ENCODE results near the gene FCAR. TPM values are rescaled to one million over a fixed set of nuclear protein-coding genes. Genes with fewer than 3 reads are reported as not detected.
"Not testable (repeated sequence)": the region's sequence is repeated elsewhere in the genome, so short reads cannot be mapped to it uniquely, and the experiment has no call there.

FCAR gene
- total RNA-seq, 1 donor from 2014 or later = not detected

DNA sequence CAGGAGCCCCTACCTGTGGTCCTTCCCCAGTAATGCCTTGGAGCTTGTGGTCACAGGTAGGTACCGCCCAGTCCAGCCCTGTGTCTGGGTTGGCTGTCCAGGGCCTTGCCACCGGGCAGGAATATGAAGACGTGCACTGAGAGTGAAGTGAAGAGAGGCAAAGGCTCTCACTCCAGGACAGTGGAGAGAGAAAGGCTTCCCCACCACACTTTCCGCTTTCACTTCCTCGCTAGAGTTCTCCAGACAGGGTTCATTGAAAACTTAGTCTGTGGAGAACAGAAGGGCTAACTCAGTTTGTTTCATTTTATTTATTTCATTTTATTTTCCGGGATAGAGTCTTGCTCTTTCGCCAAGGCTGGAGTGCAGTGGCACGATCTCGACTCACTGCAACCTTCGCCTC lies 14.2 kb downstream of the FCAR start:
- TF ChIP-seq, protein P1, sequence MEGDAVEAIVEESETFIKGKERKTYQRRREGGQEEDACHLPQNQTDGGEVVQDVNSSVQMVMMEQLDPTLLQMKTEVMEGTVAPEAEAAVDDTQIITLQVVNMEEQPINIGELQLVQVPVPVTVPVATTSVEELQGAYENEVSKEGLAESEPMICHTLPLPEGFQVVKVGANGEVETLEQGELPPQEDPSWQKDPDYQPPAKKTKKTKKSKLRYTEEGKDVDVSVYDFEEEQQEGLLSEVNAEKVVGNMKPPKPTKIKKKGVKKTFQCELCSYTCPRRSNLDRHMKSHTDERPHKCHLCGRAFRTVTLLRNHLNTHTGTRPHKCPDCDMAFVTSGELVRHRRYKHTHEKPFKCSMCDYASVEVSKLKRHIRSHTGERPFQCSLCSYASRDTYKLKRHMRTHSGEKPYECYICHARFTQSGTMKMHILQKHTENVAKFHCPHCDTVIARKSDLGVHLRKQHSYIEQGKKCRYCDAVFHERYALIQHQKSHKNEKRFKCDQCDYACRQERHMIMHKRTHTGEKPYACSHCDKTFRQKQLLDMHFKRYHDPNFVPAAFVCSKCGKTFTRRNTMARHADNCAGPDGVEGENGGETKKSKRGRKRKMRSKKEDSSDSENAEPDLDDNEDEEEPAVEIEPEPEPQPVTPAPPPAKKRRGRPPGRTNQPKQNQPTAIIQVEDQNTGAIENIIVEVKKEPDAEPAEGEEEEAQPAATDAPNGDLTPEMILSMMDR (IDR thresholded peaks at IDR 0.05) = no peak
- H3K27me3 Mint-ChIP-seq (ENCODE audit: unreplicated experiment) = no peaks in the 10 kb centered on the region
- no peak for DNase-seq (ENCODE audit: extremely low spot score, unreplicated experiment)

DNA sequence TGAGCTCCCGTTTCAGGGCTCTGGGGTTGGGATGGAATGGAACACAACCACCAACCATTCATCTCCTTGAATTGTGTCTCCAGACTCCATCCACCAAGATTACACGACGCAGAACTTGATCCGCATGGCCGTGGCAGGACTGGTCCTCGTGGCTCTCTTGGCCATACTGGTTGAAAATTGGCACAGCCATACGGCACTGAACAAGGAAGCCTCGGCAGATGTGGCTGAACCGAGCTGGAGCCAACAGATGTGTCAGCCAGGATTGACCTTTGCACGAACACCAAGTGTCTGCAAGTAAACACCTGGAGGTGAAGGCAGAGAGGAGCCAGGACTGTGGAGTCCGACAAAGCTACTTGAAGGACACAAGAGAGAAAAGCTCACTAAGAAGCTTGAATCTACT lies 15.5 kb downstream of the FCAR start:
- TF ChIP-seq, protein P1 (IDR thresholded peaks at IDR 0.05) = no peak
- Mint-ChIP-seq H3K27ac (ENCODE audit: unreplicated experiment) (no peak overlapping the region), H3K27me3 (ENCODE audit: unreplicated experiment) (no peaks in the 10 kb centered on the region), H3K4me3 (ENCODE audit: unreplicated experiment) (no peak overlapping the region), H3K36me3 (ENCODE audit: unreplicated experiment) (no peaks in the 10 kb centered on the region), H3K9me3 (ENCODE audit: unreplicated experiment) (peaks cover 19% of the 10 kb centered on the region), H3K4me1 (ENCODE audit: unreplicated experiment) (no peaks in the 10 kb centered on the region)
- DNase-seq (ENCODE audit: extremely low spot score, unreplicated experiment) = no peak

More for the DNA sequence above, 14.2 kb downstream of the FCAR start:
- Mint-ChIP-seq H3K4me1 (ENCODE audit: unreplicated experiment) (no peaks in the 10 kb centered on the region), H3K4me3 (ENCODE audit: unreplicated experiment) (no peak overlapping the region), H3K9me3 (ENCODE audit: unreplicated experiment) (peaks cover 16% of the 10 kb centered on the region), H3K27ac (ENCODE audit: unreplicated experiment) (no peak overlapping the region), H3K36me3 (ENCODE audit: unreplicated experiment) (no peaks in the 10 kb centered on the region)

DNA sequence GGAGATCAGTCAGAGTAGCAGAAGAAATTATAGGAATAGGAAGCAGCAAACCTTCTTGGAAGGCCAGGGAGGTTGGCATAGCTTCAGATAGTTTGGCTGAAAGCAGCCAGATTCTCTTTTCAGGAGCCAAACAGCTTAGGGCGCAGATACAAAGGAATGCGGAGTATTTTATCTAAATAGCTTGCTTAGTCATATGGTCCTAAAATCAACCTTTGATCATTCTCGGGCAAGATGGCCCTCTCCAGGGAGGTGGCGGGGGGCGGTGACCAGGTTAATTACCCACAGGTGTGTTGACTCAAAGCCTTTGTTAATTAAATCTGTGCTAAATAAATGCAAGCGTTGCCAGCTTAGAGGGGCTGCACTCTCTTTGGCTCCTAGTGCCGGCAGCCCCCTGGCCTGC lies 19.4 kb downstream of the FCAR start:
- no peak for DNase-seq (ENCODE audit: extremely low spot score, unreplicated experiment)
- H3K27me3 Mint-ChIP-seq (ENCODE audit: unreplicated experiment) = no peaks in the 10 kb centered on the region
- H3K36me3 Mint-ChIP-seq (ENCODE audit: unreplicated experiment) = no peaks in the 10 kb centered on the region
- H3K9me3 Mint-ChIP-seq (ENCODE audit: unreplicated experiment) = peaks cover 28% of the 10 kb centered on the region
- TF ChIP-seq, protein P1 (IDR thresholded peaks at IDR 0.05) = no peak
- H3K27ac Mint-ChIP-seq (ENCODE audit: unreplicated experiment) = no peak overlapping the region
- no peak overlapping the region for H3K4me3 Mint-ChIP-seq (ENCODE audit: unreplicated experiment)
- H3K4me1 Mint-ChIP-seq (ENCODE audit: unreplicated experiment) = no peaks in the 10 kb centered on the region

DNA sequence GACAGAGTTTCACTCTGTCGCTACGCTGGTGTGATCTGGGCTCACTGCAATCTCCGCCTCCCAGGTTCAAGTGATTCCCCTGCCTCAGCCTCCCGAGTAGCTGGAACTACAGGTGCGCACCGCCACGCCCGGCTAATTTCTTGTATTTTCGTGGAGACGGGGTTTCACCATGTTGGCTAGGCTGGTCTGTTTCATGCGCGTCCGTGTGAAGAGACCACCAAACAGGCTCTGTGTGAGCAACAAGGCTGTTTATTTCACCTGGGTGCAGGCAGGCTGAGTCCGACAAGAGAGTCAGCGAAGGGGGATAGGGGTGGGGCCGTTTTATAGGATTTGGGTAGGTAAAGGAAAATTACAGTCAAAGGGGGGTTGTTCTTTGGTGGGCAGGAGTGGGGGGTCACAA lies 20.1 kb downstream of the FCAR start:
- H3K4me3 Mint-ChIP-seq (ENCODE audit: unreplicated experiment); H3K36me3 Mint-ChIP-seq (ENCODE audit: unreplicated experiment); H3K27me3 Mint-ChIP-seq (ENCODE audit: unreplicated experiment); H3K4me1 Mint-ChIP-seq (ENCODE audit: unreplicated experiment); H3K27ac Mint-ChIP-seq (ENCODE audit: unreplicated experiment); DNase-seq (ENCODE audit: extremely low spot score, unreplicated experiment): not testable (repeated sequence)
- peaks cover 33% of the 10 kb centered on the region for H3K9me3 Mint-ChIP-seq (ENCODE audit: unreplicated experiment)

DNA sequence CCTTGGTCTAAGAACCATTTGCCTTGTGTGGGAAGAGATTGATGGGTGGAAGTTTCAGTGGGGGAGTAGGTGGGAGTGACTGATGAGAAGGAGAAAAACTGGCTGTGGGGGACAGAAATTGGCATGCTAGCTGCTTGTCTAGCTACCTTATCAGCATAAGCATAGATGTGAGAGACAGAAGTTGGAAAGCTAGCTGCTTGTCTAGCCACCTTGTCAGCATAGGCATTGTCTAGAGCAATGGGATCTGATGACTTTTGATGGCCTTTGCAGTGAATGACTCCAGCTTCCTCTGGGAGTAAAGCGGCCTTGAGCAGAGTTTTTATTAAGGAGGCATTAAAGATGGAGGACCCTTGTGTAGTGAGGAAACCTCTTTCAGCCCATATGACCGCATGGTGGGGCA lies 22.0 kb downstream of the FCAR start:
- Mint-ChIP-seq H3K4me1 (ENCODE audit: unreplicated experiment) (no peaks in the 10 kb centered on the region), H3K9me3 (ENCODE audit: unreplicated experiment) (peaks cover 30% of the 10 kb centered on the region)

DNA sequence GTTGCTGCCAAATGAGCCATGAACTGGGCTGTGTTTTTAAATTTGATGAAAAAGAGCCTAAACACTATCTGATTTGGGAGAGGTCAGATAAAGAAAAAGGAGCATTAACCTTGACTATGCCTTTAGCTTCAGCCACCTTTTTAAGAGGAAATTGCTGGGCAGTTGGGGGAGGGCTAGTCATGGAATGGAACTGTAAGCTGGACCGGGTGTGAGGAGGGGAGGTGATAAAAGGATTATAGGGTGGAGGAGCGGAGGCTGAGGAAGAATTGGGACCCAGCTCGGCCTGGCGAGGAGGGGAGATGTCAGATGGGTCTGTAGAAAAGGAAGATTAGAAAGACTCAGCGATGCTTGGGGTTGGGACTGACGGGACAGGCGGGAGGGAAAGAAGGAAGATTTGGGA lies 24.6 kb downstream of the FCAR start:
- DNase-seq (ENCODE audit: extremely low spot score, unreplicated experiment); H3K27me3 Mint-ChIP-seq (ENCODE audit: unreplicated experiment); H3K4me3 Mint-ChIP-seq (ENCODE audit: unreplicated experiment); H3K27ac Mint-ChIP-seq (ENCODE audit: unreplicated experiment); H3K4me1 Mint-ChIP-seq (ENCODE audit: unreplicated experiment); H3K36me3 Mint-ChIP-seq (ENCODE audit: unreplicated experiment): not testable (repeated sequence)
- H3K9me3 Mint-ChIP-seq (ENCODE audit: unreplicated experiment) = peaks cover 33% of the 10 kb centered on the region

More for the DNA sequence above, 22.0 kb downstream of the FCAR start:
- Mint-ChIP-seq H3K27me3 (ENCODE audit: unreplicated experiment) (no peaks in the 10 kb centered on the region), H3K4me3 (ENCODE audit: unreplicated experiment) (no peak overlapping the region), H3K27ac (ENCODE audit: unreplicated experiment) (no peak overlapping the region), H3K36me3 (ENCODE audit: unreplicated experiment) (no peaks in the 10 kb centered on the region)
- TF ChIP-seq, protein P1 (IDR thresholded peaks at IDR 0.05) = no peak
- DNase-seq (ENCODE audit: extremely low spot score, unreplicated experiment) = no peak

DNA sequence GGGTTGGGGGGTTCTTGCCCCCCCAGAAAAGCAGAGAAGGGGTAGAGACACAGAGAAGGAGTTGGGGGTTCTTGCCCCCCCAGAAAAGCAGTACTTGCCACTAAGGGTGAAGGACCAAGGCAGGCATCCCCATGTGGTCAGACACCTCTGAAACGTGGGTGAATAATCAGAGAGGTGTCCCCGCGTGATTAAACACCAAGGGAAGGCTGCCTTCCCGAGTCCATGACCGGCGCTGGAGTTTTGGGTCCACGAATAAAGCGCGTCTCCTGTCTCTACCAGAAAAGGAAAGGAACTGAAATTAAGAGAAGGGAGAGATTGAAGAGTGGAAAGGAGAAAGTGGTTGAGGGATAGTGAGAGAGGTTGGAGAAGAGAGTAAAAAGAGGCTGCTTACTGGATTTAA lies 25.6 kb downstream of the FCAR start:
- H3K4me3 Mint-ChIP-seq (ENCODE audit: unreplicated experiment); H3K4me1 Mint-ChIP-seq (ENCODE audit: unreplicated experiment); DNase-seq (ENCODE audit: extremely low spot score, unreplicated experiment); H3K36me3 Mint-ChIP-seq (ENCODE audit: unreplicated experiment); H3K27me3 Mint-ChIP-seq (ENCODE audit: unreplicated experiment); H3K27ac Mint-ChIP-seq (ENCODE audit: unreplicated experiment): not testable (repeated sequence)
- H3K9me3 Mint-ChIP-seq (ENCODE audit: unreplicated experiment) = peaks cover 29% of the 10 kb centered on the region

DNA sequence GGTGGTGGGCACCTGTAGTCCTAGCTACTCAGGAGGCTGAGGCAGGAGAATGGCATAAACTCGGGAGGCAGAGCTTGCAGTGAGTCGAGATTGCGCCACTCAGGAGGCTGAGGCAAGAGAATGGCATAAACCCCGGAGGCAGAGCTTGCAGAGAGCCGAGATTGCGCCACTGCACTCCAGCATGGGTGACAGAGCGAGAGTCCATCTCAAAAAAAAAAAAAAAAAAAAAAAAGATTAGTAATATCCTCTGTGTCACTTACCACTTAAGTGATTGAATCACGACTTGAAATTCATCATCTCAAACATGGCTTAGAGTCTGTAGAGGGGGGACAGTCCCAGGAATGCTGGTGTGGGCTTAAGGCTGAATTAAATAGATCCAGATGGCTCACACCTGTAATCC lies 27.1 kb downstream of the FCAR start:
- not testable (repeated sequence) for H3K36me3 Mint-ChIP-seq (ENCODE audit: unreplicated experiment); H3K27ac Mint-ChIP-seq (ENCODE audit: unreplicated experiment); H3K27me3 Mint-ChIP-seq (ENCODE audit: unreplicated experiment); H3K4me1 Mint-ChIP-seq (ENCODE audit: unreplicated experiment); DNase-seq (ENCODE audit: extremely low spot score, unreplicated experiment); H3K4me3 Mint-ChIP-seq (ENCODE audit: unreplicated experiment)
- H3K9me3 Mint-ChIP-seq (ENCODE audit: unreplicated experiment) = peaks cover 24% of the 10 kb centered on the region
